GM12878 (cell line): Measurements from ENCODE around the gene SPIB. TPM values are rescaled to one million over a fixed set of nuclear protein-coding genes. Genes with fewer than 3 reads are reported as not detected.

Experiments
- BACH1 ChIP-seq: fragments of 450-650 bp; IDR thresholded peaks from 2 replicates; pipeline ENCODE4 v1.6.1; 2017; ENCODE audit warnings: mild to moderate bottlenecking, borderline replicate concordance
- BRCA1 ChIP-seq: IDR thresholded peaks from 2 replicates; pipeline ENCODE4 v1.6.1; 2011; ENCODE audit warnings: low read depth, low read length, improper control_type of control experiment
- CBFB ChIP-seq: IDR thresholded peaks from 2 replicates; pipeline ENCODE4 v1.6.1; 2016; ENCODE audit warnings: antibody characterized with exemption, low read depth
- CHD4 ChIP-seq: fragments of 200-600 bp; sonication (generic); IDR thresholded peaks from 2 replicates; pipeline ENCODE4 v1.6.1; 2016; ENCODE audit warnings: mild to moderate bottlenecking
- GABPA ChIP-seq: IDR thresholded peaks from 2 replicates; pipeline ENCODE4 v1.6.1; 2014; ENCODE audit warnings: antibody characterized with exemption, low read depth, mild to moderate bottlenecking, inconsistent platforms
- JUNB ChIP-seq: IDR thresholded peaks from 2 replicates; pipeline ENCODE4 v1.6.1; 2016; ENCODE audit warnings: antibody characterized with exemption, mild to moderate bottlenecking
- LARP7 ChIP-seq: fragments of 450-650 bp; IDR thresholded peaks from 2 replicates; pipeline ENCODE4 v1.6.1; 2017; ENCODE audit warnings: mild to moderate bottlenecking
- NFYB ChIP-seq: IDR thresholded peaks from 2 replicates; pipeline ENCODE4 v1.6.1; 2011; ENCODE audit warnings: low read depth, mild to moderate bottlenecking, low read length, improper control_type of control experiment, moderate library complexity; ENCODE audit not compliant: insufficient read depth
- POLR2AphosphoS5 ChIP-seq: IDR thresholded peaks from 2 replicates; pipeline ENCODE4 v1.6.1; 2011; ENCODE audit warnings: mild to moderate bottlenecking, low read length, inconsistent platforms
- SMC3 ChIP-seq: IDR thresholded peaks from 2 replicates; pipeline ENCODE4 v1.6.1; 2011; ENCODE audit warnings: low read length, improper control_type of control experiment, borderline replicate concordance
- TAF1 ChIP-seq: IDR thresholded peaks from 2 replicates; pipeline ENCODE4 v1.6.1; 2011; ENCODE audit warnings: mild to moderate bottlenecking, low read depth, low read length, borderline replicate concordance
- TBL1XR1 ChIP-seq: IDR thresholded peaks from 2 replicates; pipeline ENCODE4 v1.6.1; 2012; ENCODE audit warnings: low read depth, low read length, improper control_type of control experiment
- TCF7 ChIP-seq: IDR thresholded peaks from 2 replicates; pipeline ENCODE4 v1.6.1; 2014; ENCODE audit warnings: antibody characterized with exemption, borderline replicate concordance
- USF2 ChIP-seq: IDR thresholded peaks from 2 replicates; pipeline ENCODE4 v1.6.1; 2011; ENCODE audit warnings: low read depth, low read length, improper control_type of control experiment, borderline replicate concordance
- ZNF592 ChIP-seq: fragments of 450-650 bp; IDR thresholded peaks from 2 replicates; pipeline ENCODE4 v1.6.1; 2017; ENCODE audit warnings: mild to moderate bottlenecking, moderate library complexity
- ZNF622 ChIP-seq: fragments of 450-650 bp; IDR thresholded peaks from 2 replicates; pipeline ENCODE4 v1.6.1; 2017; ENCODE audit warnings: mild to moderate bottlenecking, inconsistent platforms
- polyA plus RNA-seq, 11 experiments: library from polyadenylated mRNA; depleted of rRNA in 4 of 11; unstranded in 6 of 11; stranded (reverse) in 5 of 11; fragments of >200 nt; fragmentation: Nextera tagmentation in 4 of 11; fragmentation: Illumina TruSeq in 1 of 11; extraction: Ambion mirVana in 4 of 11; extraction: Trizol in 1 of 11; gene quantifications; 1 replicate in 1 of 11; 2 replicates in 10 of 11; pipeline versions ENCODE4 v1.2.1 to v1.2.3, GENCODE V29; 2011 to 2016; ENCODE audit warnings: inconsistent platforms in 2 of 11, missing spikeins in 2 of 11, low read depth in 1 of 11
- total RNA-seq, 4 experiments: library from RNA; depleted of rRNA in 3 of 4; stranded (reverse); fragments of >200 nt in 3 of 4; fragmentation: Illumina TruSeq in 1 of 4; extraction: Trizol in 1 of 4; gene quantifications; 2 replicates each; pipeline versions ENCODE4 v1.2.1 to v1.2.3, GENCODE V29; 2013 to 2021
- TF ChIP-seq, protein P1 (sequence below): IDR thresholded peaks from 2 replicates; pipeline ENCODE4 v1.6.1; 2012; ENCODE audit warnings: mild to moderate bottlenecking, low read depth, low read length
- TF ChIP-seq, protein P2 (sequence below): fragments of 450-650 bp; IDR thresholded peaks from 2 replicates; pipeline ENCODE4 v1.6.1; 2018; ENCODE audit warnings: borderline replicate concordance, mild to moderate bottlenecking; ENCODE audit not compliant: partially characterized antibody

Gene SPIB
- total and polyA plus RNA-seq, 10 of the 15 experiments (the other 5 are each of a cell fraction or from before 2014, with no cell fraction given), result 3.5 to 123 (median 56.0) TPM

DNA sequence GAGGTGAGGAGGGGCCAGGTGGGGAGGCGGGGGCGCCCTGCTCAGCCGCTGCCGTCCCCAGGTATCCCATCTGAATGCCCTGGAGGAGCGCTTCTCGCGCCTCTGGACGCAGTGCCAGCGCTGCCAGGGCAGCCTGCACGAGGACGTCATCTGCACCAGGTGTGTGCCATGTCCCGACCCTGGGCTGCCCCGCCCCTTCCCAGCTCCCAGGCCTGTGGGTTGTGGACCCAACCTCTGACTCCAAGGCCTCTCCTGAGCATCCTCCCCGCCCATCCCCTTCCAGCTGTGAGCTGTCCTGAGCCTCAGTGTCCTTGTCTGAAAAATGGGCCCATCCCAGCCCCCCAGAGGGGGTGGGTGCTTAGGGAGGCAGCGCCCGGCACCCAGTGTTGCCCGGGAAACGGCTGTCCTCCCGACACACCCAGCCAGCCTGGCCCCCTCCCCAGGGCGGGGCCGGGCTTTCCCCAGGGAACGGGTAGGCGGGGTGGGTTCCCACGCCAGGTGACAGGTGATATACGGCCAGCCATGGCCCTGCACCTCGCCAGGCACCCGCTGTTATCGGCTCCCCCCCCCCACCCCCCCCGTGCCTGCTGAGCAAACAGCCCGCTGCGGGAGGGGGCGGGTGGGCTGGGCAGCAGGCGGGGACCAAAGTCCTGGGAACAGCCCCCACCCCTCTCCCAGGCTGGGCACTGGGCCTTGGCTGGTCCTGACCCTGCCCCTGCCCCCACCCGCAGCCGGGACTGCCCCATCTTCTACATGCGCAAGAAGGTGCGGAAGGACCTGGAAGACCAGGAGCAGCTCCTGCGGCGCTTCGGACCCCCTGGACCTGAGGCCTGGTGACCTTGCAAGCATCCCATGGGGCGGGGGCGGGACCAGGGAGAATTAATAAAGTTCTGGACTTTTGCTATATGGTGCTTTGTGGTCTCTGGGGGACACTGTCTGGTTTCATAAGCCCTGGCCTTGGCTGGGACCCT is 1.3 kb upstream of the SPIB start (continued):
- TF ChIP-seq USF2, result no peak
- TF ChIP-seq, protein P1, sequence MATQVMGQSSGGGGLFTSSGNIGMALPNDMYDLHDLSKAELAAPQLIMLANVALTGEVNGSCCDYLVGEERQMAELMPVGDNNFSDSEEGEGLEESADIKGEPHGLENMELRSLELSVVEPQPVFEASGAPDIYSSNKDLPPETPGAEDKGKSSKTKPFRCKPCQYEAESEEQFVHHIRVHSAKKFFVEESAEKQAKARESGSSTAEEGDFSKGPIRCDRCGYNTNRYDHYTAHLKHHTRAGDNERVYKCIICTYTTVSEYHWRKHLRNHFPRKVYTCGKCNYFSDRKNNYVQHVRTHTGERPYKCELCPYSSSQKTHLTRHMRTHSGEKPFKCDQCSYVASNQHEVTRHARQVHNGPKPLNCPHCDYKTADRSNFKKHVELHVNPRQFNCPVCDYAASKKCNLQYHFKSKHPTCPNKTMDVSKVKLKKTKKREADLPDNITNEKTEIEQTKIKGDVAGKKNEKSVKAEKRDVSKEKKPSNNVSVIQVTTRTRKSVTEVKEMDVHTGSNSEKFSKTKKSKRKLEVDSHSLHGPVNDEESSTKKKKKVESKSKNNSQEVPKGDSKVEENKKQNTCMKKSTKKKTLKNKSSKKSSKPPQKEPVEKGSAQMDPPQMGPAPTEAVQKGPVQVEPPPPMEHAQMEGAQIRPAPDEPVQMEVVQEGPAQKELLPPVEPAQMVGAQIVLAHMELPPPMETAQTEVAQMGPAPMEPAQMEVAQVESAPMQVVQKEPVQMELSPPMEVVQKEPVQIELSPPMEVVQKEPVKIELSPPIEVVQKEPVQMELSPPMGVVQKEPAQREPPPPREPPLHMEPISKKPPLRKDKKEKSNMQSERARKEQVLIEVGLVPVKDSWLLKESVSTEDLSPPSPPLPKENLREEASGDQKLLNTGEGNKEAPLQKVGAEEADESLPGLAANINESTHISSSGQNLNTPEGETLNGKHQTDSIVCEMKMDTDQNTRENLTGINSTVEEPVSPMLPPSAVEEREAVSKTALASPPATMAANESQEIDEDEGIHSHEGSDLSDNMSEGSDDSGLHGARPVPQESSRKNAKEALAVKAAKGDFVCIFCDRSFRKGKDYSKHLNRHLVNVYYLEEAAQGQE, result no peak
- no peak for TF ChIP-seq CHD4
- no peak for TF ChIP-seq ZNF592
- TF ChIP-seq ZNF622, result no peak
- no peak for TF ChIP-seq NFYB
- no peak for TF ChIP-seq JUNB
- TF ChIP-seq, protein P2, sequence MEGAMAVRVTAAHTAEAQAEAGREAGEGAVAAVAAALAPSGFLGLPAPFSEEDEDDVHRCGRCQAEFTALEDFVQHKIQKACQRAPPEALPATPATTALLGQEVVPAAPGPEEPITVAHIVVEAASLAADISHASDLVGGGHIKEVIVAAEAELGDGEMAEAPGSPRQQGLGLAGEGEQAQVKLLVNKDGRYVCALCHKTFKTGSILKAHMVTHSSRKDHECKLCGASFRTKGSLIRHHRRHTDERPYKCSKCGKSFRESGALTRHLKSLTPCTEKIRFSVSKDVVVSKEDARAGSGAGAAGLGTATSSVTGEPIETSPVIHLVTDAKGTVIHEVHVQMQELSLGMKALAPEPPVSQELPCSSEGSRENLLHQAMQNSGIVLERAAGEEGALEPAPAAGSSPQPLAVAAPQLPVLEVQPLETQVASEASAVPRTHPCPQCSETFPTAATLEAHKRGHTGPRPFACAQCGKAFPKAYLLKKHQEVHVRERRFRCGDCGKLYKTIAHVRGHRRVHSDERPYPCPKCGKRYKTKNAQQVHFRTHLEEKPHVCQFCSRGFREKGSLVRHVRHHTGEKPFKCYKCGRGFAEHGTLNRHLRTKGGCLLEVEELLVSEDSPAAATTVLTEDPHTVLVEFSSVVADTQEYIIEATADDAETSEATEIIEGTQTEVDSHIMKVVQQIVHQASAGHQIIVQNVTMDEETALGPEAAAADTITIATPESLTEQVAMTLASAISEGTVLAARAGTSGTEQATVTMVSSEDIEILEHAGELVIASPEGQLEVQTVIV, result no peak
- no peak for TF ChIP-seq SMC3
- TF ChIP-seq TBL1XR1, result no peak
- no peak for TF ChIP-seq LARP7
- TF ChIP-seq BRCA1, result no peak
- 0 out of 2 replicates have a peak, but pooled peaks have one; percentile 4 for TF ChIP-seq POLR2AphosphoS5
- TF ChIP-seq CBFB, result no peak
- TF ChIP-seq TAF1, result no peak
- no peak for TF ChIP-seq TCF7
- no peak for TF ChIP-seq BACH1
- TF ChIP-seq GABPA, result no peak
